ENCODE data around the gene MCCC1.

Gene MCCC1

GRCh38 chr3:183015185-183015584 lies 84.1 kb downstream of the MCCC1 start:
- Histone ChIP-seq H3K9me3 (no peaks in the 10 kb centered on the region), H3K4me3 (ENCODE audit: low read depth, low read length) (no peak overlapping the region), H3K27me3 (no peaks in the 10 kb centered on the region), H3K4me1 (no peaks in the 10 kb centered on the region), H3K36me3 (peaks cover 28% of the 10 kb centered on the region)
- DNase-seq = no peak
- no peak for TF ChIP-seq CTCF (IDR thresholded peaks at IDR 0.05; ENCODE audit: low read depth, low read length)

- DNase-seq = no peak
- no peak for TF ChIP-seq CTCF (IDR thresholded peaks at IDR 0.05; ENCODE audit: low read depth, low read length)
- Histone ChIP-seq H3K9me3 (no peaks in the 10 kb centered on the region), H3K36me3 (peaks cover 20% of the 10 kb centered on the region), H3K4me3 (ENCODE audit: low read depth, low read length) (no peak overlapping the region), H3K4me1 (peaks cover 5% of the 10 kb centered on the region; the same call in 1 of the 2 replicates), H3K27me3 (no peaks in the 10 kb centered on the region)
Observed at GRCh38 chr3:183013856-183014255, 85.4 kb downstream of the MCCC1 start.

- Histone ChIP-seq H3K4me3 (ENCODE audit: low read depth, low read length) (no peak overlapping the region), H3K9me3 (no peaks in the 10 kb centered on the region), H3K36me3 (peaks cover 20% of the 10 kb centered on the region), H3K27me3 (no peaks in the 10 kb centered on the region), H3K4me1 (peaks cover 5% of the 10 kb centered on the region; the same call in 1 of the 2 replicates)
- DNase-seq = no peak
- TF ChIP-seq CTCF (IDR thresholded peaks at IDR 0.05; ENCODE audit: low read depth, low read length) = no peak
Observed at GRCh38 chr3:183013074-183013473, 86.2 kb downstream of the MCCC1 start.

GRCh38 chr3:183008800-183009199 lies 90.5 kb downstream of the MCCC1 start:
- no peaks in the 10 kb centered on the region for H3K27me3 ChIP-seq

GRCh38 chr3:183008303-183008702 lies 91.0 kb downstream of the MCCC1 start:
- Histone ChIP-seq H3K4me3 (ENCODE audit: low read depth, low read length) (no peak overlapping the region), H3K4me1 (peaks cover 5% of the 10 kb centered on the region; the same call in 1 of the 2 replicates), H3K27me3 (no peaks in the 10 kb centered on the region), H3K9me3 (no peaks in the 10 kb centered on the region), H3K36me3 (peaks cover 2% of the 10 kb centered on the region; the same call in 1 of the 2 replicates)
- TF ChIP-seq CTCF (IDR thresholded peaks at IDR 0.05; ENCODE audit: low read depth, low read length) = no peak
- no peak for DNase-seq

More at GRCh38 chr3:183008800-183009199, 90.5 kb downstream of the MCCC1 start:
- no peak overlapping the region for H3K4me3 ChIP-seq (ENCODE audit: low read depth, low read length)
- no peak for TF ChIP-seq CTCF (IDR thresholded peaks at IDR 0.05; ENCODE audit: low read depth, low read length)
- H3K36me3 ChIP-seq = peaks cover 2% of the 10 kb centered on the region; the same call in 1 of the 2 replicates
- H3K4me1 ChIP-seq = peaks cover 5% of the 10 kb centered on the region; the same call in 1 of the 2 replicates
- no peak for DNase-seq
- H3K9me3 ChIP-seq = no peaks in the 10 kb centered on the region

GRCh38 chr3:183006396-183007002 lies 92.8 kb downstream of the MCCC1 start:
- no peak for DNase-seq
- Histone ChIP-seq H3K4me3 (ENCODE audit: low read depth, low read length) (no peak overlapping the region), H3K27me3 (no peaks in the 10 kb centered on the region), H3K9me3 (no peaks in the 10 kb centered on the region), H3K4me1 (peaks cover 5% of the 10 kb centered on the region; the same call in 1 of the 2 replicates), H3K36me3 (no peaks in the 10 kb centered on the region)
- TF ChIP-seq CTCF (IDR thresholded peaks at IDR 0.05; ENCODE audit: low read depth, low read length) = no peak
